GM19193 (cell line): ENCODE results near the gene RAB3GAP2.

ENCODE experiments used
- POLR2A ChIP-seq: IDR thresholded peaks from 4 replicates; pipeline ENCODE4 v1.6.1; 2011; ENCODE audit not compliant: insufficient read depth, insufficient read length; ENCODE audit errors: extremely low read depth

RAB3GAP2 gene

DNA sequence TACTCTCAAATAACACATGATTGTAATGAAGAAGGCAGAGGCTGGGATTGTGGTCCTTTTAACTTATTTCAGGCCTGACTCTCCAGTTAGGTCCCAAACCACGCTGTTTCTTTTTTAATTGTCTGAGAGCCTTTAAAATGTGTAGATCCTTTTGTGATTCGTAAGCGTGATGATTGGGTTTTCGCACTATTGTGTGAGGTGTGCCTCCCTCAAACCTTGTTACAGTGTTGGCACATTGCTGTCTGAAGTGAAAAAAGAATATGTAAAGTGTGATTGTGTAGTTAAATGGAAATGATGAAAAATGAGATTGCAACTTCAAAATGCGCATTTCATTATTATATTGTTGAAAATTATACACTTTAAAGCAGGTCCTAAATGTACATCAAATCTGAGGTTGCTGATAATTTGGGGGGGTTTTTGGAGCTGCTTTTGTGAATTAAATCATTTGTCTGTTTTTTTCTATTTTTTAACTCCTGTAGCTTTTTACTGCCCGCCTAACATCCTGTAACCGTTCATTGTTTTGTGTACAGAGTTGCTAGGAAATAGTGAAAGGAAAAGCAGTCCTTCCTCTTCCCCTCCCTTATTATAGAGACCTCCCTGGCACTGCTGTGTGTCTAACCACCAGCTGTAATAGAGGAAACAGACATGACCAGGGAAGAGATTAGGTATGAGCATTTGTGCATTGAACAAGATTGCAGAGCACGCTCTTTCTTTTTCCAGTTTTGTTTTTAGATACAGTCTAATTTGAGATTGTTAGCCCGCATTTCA is 135.1 kb downstream of the RAB3GAP2 start:
- no peak for TF ChIP-seq POLR2A

DNA sequence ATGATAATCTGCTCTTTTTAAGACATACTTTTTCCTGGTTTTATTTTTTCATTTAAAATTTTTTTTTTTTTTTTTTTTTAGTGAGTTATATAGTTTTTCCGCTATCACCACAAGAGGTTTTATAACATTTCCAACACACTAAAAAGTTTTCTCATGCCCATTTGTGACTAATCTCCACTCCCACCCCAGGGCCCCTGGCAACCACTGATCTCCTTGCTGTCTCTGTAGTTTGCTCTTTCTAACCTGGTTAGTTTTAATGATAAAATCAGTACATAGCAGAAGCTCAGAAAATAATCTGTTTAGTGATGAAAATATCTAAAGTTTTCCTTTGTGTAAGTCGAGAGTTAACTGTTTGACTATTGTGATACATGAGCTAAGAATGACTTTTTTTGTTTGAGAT is 136.5 kb downstream of the RAB3GAP2 start:
- TF ChIP-seq POLR2A: no peak

DNA sequence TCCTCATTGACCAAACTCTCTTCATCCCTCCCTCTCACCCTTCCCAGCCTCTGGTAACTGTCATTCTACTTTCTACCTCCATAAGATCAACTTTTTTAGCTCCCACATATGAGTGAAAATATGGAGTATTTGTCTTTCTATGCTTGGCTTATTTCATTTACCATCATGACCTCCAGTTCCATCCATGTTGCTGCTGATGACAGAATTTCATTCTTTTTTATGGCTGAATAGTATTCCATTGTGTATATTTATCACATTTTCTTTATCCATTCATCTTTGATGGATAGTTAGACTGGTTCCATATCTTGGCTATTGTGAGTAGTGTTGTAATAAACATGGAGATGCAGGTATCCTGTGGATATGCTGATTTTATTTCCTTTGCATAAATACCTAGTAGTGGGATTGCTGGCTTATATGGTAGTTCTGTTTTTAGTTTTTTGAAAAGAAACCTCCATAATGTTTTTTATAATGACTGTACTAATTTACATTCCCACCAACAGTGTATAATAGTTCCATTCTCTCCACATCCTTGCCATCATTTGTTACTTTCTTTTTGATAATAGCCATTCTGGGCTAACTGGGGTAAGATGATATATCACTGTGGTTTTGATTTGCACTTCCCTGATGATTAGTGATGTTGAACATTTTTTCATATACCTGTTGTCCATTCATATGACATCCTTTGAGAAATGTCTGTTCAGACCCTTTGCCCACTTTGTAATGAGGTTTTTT is 142.6 kb downstream of the RAB3GAP2 start:
- TF ChIP-seq POLR2A: no peak

DNA sequence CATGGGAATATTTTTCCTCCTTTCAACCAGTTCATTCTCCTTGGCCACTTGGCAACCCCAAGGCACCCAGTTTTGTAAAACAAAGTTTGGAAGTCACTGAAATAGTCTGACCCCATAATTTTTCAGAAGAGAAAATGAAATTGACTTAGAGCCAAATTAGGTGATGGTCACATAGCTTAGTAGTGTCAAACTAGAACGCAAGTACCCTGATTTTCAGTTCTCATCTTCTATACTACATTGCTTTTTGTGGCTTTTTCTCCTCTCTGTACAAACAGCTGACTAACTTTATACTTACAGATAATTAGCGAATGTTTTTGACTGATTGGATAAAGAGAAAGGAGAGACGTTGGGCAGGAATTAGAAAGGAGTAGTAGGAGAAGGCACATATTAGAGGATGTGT is 145.2 kb downstream of the RAB3GAP2 start:
- TF ChIP-seq POLR2A: no peak

DNA sequence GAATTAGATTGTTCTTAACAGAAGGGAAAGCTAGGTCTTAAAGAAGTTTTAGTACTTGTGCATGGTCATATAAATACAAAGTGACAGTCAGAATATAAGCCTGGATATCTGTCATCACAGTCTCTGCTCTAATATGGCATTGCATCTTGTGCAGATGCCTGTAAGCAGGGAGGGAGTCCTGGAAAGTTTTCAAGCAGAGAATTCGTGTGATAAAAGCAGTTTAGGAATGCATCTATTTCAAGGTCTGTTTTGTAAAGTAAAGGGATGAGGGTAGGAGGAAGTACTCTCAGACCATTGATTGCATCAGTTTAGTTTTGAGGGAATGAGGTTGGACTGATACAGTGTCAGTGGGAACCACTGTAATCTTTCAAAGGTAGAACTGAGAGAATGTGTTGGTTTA is 147.7 kb downstream of the RAB3GAP2 start:
- no peak for TF ChIP-seq POLR2A

DNA sequence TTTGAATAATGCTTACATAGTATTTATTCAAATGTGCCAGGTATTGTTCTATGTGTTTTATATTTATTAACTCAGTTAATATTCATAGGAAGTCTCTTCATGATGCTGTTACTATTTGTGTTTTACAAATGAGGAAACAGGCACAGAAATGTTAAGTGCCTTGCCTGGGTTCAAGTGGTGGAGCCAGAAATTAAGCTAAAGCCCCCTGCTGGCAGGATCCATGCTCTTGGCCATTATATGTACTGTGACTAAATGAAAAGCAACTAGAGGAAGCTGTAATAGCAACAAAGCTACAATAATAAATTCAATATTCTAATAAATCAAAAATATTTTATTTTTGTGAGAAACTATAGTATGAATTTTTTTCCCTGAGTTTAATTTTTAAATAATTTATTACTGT is 148.4 kb downstream of the RAB3GAP2 start:
- TF ChIP-seq POLR2A: no peak

DNA sequence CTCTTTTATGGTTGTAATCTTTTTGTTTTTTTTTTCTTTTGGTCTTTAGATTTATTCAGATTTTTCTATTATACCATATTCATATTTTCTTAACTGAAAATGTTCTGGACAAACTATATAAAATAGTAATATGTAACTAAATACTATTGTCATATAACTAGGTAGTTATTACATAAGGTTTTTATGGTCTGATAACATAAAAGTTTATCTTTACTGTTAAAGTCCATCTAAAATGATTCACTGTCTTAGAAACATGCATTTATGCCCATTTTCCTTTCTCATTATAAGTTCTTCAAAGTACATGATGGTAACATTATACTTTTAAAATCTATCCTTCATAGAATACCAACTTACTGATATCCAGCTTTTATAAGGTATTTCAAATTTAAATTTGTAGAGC is 149.2 kb downstream of the RAB3GAP2 start:
- no peak for TF ChIP-seq POLR2A

DNA sequence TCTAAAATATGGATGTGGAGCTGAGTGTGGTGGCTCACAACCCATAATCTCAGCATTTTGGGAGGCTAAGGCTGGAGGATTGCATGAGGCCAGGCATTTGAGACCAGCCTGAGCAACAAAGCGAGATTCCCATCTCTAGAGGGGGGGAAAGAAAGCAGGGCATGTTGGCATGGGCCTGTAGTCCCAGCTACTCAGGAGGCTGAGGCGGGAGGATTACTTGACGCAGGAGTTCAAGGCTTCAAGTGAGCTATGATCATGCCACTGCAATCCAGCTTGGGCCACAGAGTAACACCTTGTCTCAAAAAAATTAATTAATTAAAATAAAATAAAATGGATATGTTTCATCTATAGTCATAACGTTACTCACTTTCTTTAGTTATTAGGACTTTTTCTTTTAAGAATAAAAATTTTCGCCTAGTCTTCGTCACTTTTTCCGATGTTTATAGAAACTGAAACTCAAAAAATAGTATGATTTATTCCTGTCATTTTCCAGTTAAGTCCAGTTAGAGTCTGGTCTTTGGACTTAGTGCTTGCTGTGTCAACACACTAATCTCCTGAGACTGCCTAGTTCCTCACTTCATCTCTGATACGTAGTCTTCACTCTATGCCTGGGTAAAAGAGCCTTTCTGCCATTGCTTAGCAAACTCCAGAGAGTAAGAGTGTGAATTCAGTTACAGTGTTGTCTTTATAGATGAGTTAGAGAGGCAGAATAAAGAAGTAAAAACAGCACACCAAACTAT is 150.3 kb downstream of the RAB3GAP2 start:
- no peak for TF ChIP-seq POLR2A

DNA sequence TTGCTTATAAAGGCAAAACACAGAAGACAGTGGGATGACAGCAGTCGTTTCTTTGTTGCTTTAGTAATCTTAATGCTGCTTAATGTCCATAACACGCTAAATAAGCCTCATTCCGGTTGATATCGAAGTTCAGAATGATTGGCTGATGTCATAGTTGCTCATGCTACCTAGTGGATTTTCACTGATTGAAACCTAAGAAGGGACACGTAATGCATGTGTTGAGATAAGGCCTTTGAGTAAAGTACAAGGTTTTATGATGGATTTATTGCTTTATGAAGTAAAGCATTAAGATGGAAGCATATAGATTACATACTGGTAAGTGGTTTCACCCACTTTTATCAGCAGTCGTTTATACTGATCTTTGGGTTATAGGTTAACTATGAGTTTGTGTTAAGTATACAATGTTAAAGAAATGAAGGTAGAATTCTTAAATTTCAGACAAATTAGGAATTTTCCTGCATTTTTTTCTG is 153.2 kb downstream of the RAB3GAP2 start:
- no peak for TF ChIP-seq POLR2A

DNA sequence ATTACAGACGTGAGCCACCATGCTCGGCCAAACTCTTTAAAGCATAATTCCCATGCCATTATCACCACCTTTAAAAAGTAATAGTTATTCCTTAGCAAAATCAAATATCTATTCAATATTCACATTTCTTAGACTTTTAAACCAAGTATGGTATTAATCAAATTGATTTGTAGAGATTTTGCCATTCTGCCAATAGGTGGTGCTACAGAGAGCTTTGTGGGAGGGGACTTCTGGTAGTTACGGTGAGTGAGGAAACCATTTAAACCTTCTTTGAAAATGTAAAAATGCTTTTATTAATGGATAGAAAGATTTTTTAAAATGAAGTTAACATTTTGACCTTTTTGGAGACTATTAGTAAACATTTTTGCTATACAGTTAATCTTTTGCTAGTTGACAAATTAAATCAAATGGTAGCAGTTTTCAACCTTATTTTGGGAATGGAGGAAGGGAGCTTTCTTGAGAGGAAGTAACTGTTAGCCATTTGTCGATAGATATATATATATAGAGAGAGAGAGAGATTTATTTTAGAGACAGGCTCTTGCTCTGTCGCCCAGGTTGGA is 159.0 kb downstream of the RAB3GAP2 start:
- no peak for TF ChIP-seq POLR2A

DNA sequence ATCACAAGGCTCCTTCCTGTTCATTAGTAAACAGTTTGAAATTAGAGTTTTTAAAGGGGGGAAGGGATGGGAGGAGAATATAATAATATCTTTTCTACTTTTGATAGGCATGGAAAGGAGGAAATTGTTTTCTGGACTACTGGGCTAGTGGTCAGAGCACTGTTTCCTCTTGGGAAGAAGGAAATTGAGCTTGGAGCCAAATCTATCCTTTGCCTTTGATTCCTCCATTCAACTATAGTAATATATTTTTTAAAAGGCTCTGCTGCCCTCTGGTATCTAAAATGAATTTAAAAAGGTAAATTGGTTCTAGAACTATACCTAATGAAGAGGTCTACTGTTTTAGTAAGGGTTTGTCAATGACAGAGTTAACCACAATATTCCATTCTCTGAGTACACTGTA is 172.4 kb downstream of the RAB3GAP2 start:
- no peak for TF ChIP-seq POLR2A
